ENCODE results near the gene SACS.
A peak's percentile ranks its signal among the peaks of the same experiment; 100 is the strongest.

Gene SACS

GRCh38 chr13:23462815-23463559, 29.5 kb upstream of the SACS start:
- H3K36me3 Mint-ChIP-seq = no peaks in the 10 kb centered on the region
- no peak overlapping the region for H3K27ac Mint-ChIP-seq
- no peak overlapping the region for H3K4me3 Mint-ChIP-seq
- no peaks in the 10 kb centered on the region for H3K9me3 Mint-ChIP-seq
- no peak for ATAC-seq
- H3K27me3 Mint-ChIP-seq = peaks cover 19% of the 10 kb centered on the region
- peaks cover 40% of the 10 kb centered on the region for H3K4me1 Mint-ChIP-seq

- ATAC-seq = no peak
- no peaks in the 10 kb centered on the region for H3K36me3 Mint-ChIP-seq
- no peak overlapping the region for H3K27ac Mint-ChIP-seq
- H3K4me1 Mint-ChIP-seq = peaks cover 33% of the 10 kb centered on the region
- H3K9me3 Mint-ChIP-seq = no peaks in the 10 kb centered on the region
- H3K27me3 Mint-ChIP-seq = peaks cover 10% of the 10 kb centered on the region
- H3K4me3 Mint-ChIP-seq = no peak overlapping the region
Measured at GRCh38 chr13:23461544-23461943, 28.0 kb upstream of the SACS start.

DNA sequence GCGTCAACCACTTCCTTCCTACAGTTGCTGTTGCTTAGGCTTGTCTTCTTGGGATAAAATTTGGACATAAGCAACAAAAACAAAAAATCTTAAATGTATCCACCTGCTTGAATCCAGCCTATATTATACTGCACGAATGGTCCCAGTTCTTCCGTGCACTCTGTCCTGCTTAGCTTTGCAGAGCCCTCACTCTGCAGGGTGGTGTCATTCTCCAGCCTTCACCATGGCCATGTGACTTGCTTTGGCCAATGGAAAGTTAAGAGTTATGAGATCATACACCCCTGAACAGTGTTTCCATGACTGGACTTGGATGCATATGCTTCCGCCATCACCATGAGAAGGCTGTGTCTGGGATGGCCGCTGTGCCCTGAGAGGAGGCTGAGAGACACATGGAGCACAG, 27.4 kb upstream of the SACS start:
- H3K4me3 Mint-ChIP-seq = no peak overlapping the region
- H3K4me1 Mint-ChIP-seq = peaks cover 29% of the 10 kb centered on the region
- no peaks in the 10 kb centered on the region for H3K9me3 Mint-ChIP-seq
- no peak for ATAC-seq
- H3K27me3 Mint-ChIP-seq = peaks cover 15% of the 10 kb centered on the region
- no peaks in the 10 kb centered on the region for H3K36me3 Mint-ChIP-seq
- H3K27ac Mint-ChIP-seq = no peak overlapping the region

DNA sequence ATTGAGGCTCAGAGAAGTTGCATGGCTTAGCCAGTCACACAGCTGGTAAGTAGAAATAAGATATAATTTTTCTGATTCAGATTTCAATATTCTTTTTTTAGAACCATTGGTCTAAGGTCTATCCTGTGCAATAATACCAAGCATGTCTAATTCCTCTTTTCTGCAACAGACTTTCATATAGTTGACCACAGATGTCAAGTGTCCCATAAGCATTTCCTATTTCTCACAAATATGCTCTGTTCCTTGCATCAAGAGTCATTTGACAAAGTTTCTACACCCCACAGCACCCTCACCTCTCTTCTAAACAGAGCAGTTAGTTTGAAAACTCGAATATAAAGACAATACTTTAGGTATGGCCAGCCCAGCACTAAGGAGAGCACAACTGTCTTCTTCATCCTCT, 26.8 kb upstream of the SACS start:
- H3K27me3 Mint-ChIP-seq = peaks cover 18% of the 10 kb centered on the region
- peak overlapping the region; percentile 50 for H3K27ac Mint-ChIP-seq
- H3K4me1 Mint-ChIP-seq = peaks cover 27% of the 10 kb centered on the region
- ATAC-seq = peak; percentile 91
- no peak overlapping the region for H3K4me3 Mint-ChIP-seq
- H3K36me3 Mint-ChIP-seq = no peaks in the 10 kb centered on the region
- no peaks in the 10 kb centered on the region for H3K9me3 Mint-ChIP-seq

GRCh38 chr13:23458989-23459388, 25.5 kb upstream of the SACS start:
- peaks cover 28% of the 10 kb centered on the region for H3K27me3 Mint-ChIP-seq
- H3K9me3 Mint-ChIP-seq = no peaks in the 10 kb centered on the region
- H3K36me3 Mint-ChIP-seq = no peaks in the 10 kb centered on the region
- no peak overlapping the region for H3K4me3 Mint-ChIP-seq
- H3K4me1 Mint-ChIP-seq = peaks cover 27% of the 10 kb centered on the region
- no peak for ATAC-seq
- no peak overlapping the region for H3K27ac Mint-ChIP-seq

- Mint-ChIP-seq H3K27ac (no peak overlapping the region), H3K4me3 (no peak overlapping the region), H3K36me3 (no peaks in the 10 kb centered on the region), H3K27me3 (peaks cover 33% of the 10 kb centered on the region), H3K4me1 (peaks cover 20% of the 10 kb centered on the region), H3K9me3 (no peaks in the 10 kb centered on the region)
- ATAC-seq = no peak
Measured at GRCh38 chr13:23456437-23457210, 23.1 kb upstream of the SACS start.

DNA sequence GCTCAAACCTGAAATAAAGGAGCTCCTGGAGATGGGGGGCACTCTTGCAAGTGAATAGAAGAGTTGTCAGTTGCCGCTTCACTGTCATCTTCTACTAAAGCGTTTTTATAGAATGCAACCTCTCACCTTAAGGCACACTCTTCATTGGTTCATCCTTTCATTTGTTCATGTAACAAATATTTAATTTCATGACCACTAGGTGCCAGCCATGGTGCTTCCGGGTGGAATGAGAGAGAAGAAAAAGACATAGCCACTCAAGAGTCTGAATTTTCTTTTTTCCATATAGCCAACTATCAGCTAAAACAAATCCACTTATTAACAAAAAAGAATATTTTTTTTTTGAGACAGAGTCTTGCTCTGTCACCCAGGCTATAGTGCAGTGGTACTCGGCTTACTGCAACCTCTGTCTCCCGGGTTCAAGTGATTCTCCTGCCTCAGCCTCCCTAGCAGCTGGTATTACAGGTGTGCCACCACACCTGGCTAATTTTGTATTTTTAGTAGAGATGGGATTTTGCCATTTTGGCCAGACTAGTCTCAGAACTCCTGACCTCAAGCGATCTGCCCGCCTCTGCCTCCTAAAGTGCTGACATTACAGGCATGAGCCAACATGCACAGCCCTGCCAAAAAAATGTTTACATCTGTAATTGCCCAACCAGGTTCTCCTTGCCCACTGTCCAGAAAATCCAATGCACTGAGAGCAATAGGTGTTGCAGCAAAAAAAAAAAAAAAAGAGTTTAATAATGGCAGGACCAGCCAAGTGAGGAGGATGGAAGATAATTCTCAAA, 22.1 kb upstream of the SACS start:
- Mint-ChIP-seq H3K27ac (no peak overlapping the region), H3K27me3 (peaks cover 42% of the 10 kb centered on the region), H3K9me3 (no peaks in the 10 kb centered on the region), H3K4me1 (peaks cover 14% of the 10 kb centered on the region), H3K4me3 (no peak overlapping the region), H3K36me3 (no peaks in the 10 kb centered on the region)
- no peak for ATAC-seq

GRCh38 chr13:23453132-23453531, 19.6 kb upstream of the SACS start:
- Mint-ChIP-seq H3K27me3 (peaks cover 42% of the 10 kb centered on the region), H3K4me3 (no peak overlapping the region), H3K27ac (no peak overlapping the region), H3K4me1 (no peaks in the 10 kb centered on the region), H3K36me3 (no peaks in the 10 kb centered on the region), H3K9me3 (no peaks in the 10 kb centered on the region)
- no peak for ATAC-seq

GRCh38 chr13:23450340-23451046, 17.0 kb upstream of the SACS start:
- no peak for ATAC-seq
- Mint-ChIP-seq H3K27ac (no peak overlapping the region), H3K9me3 (no peaks in the 10 kb centered on the region), H3K36me3 (no peaks in the 10 kb centered on the region), H3K4me3 (no peak overlapping the region), H3K4me1 (no peaks in the 10 kb centered on the region), H3K27me3 (peaks cover 34% of the 10 kb centered on the region)

- no peak overlapping the region for H3K27ac Mint-ChIP-seq
Measured at GRCh38 chr13:23449398-23450162, 16.1 kb upstream of the SACS start.

DNA sequence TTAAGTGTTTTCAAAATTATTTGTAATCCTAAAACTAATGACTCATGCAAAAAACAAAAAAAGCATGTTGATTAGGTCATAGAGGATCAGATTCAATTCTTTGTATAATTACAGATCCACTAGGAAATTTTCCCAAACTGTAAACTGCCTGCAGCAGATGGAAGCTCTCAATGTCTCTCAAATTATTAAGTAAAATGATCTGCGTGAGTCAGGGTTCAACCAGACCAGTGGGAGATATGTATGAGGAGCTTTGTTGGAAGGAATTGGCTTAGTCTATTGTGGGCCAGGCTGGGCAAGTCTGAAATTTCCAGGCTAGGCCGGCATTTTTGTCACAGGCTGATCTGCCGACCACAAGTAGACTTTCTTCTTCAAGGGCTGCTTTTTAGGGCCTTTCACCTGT, 14.4 kb upstream of the SACS start:
- Mint-ChIP-seq H3K36me3 (no peaks in the 10 kb centered on the region), H3K4me1 (no peaks in the 10 kb centered on the region), H3K27ac (no peak overlapping the region), H3K9me3 (no peaks in the 10 kb centered on the region), H3K27me3 (peaks cover 15% of the 10 kb centered on the region), H3K4me3 (no peak overlapping the region)
- no peak for ATAC-seq

More at GRCh38 chr13:23449398-23450162, 16.1 kb upstream of the SACS start:
- no peaks in the 10 kb centered on the region for H3K9me3 Mint-ChIP-seq
- ATAC-seq = no peak
- no peak overlapping the region for H3K4me3 Mint-ChIP-seq
- H3K36me3 Mint-ChIP-seq = no peaks in the 10 kb centered on the region
- H3K4me1 Mint-ChIP-seq = no peaks in the 10 kb centered on the region
- peaks cover 30% of the 10 kb centered on the region for H3K27me3 Mint-ChIP-seq

DNA sequence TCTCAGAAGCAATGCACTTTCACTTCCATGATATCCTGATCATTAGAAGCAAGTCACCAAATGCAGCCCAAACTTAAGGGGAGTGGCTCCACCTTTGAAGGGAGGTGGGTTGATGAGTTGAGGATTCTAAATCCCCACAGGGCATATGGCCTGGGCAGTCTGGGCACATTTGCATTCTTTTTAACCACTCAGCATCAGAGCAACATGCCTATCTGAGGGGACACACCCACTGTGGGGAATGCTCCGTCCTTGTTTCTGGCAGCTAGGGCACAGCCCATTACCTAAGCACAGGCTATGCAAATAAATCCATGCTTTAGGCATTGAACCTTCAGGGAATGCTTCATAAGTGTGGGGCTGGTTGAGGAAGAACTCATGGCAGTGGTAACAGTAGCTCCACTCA, 12.3 kb upstream of the SACS start:
- no peak overlapping the region for H3K27ac Mint-ChIP-seq
- H3K9me3 Mint-ChIP-seq = no peaks in the 10 kb centered on the region
- H3K27me3 Mint-ChIP-seq = peaks cover 1% of the 10 kb centered on the region
- no peak overlapping the region for H3K4me3 Mint-ChIP-seq
- no peak for ATAC-seq
- H3K4me1 Mint-ChIP-seq = no peaks in the 10 kb centered on the region
- no peaks in the 10 kb centered on the region for H3K36me3 Mint-ChIP-seq

DNA sequence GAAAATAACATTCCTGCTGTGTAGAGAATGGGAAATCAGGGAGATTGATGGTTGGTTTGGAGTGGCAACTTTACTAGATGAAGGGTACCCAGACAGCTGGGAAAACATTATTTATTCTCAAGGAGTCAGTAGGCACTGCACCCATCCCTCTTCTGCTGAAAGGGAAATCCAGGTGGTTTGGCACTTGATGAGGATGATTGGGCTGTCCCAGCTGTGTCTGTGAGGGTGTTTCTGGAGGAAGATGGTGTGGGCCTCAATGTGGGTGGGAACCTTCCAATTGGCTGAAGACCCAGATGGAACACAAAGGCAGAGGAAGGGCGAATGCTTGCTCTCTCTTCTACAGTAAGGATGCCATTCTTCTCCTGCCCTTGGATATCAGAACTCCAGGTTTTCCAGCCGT, 10.4 kb upstream of the SACS start:
- H3K4me1 Mint-ChIP-seq = no peaks in the 10 kb centered on the region
- no peaks in the 10 kb centered on the region for H3K9me3 Mint-ChIP-seq
- H3K27me3 Mint-ChIP-seq = no peaks in the 10 kb centered on the region
- H3K27ac Mint-ChIP-seq = no peak overlapping the region
- no peak for ATAC-seq
- no peaks in the 10 kb centered on the region for H3K36me3 Mint-ChIP-seq
- H3K4me3 Mint-ChIP-seq = no peak overlapping the region

DNA sequence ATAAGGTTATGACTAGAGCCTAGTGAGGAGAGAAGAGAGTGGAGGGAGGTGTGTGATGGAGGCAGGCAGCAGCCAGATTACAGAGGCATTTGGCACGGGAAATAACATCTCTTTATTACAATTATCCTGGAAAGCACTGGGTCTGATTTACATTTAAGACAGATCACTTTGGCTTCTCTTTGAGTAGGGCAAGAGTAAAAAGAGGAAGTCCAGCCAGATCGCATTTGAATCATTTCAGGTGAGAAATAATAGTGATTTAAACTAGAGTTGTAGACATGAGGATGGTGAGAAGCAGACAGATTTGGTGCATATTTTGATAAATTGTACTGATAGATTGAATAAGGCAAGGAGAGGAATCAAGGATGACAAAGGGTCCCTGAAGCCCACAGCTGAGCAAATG, 9.6 kb upstream of the SACS start:
- Mint-ChIP-seq H3K4me3 (no peak overlapping the region), H3K27ac (no peak overlapping the region), H3K4me1 (no peaks in the 10 kb centered on the region), H3K36me3 (no peaks in the 10 kb centered on the region), H3K27me3 (no peaks in the 10 kb centered on the region), H3K9me3 (no peaks in the 10 kb centered on the region)
- no peak for ATAC-seq

Data from stimulated activated memory B cell treated with anti-CD40 and anti-IgM and Interleukin-4, amounts not matched to agents 10 μg/mL and 1 μg/mL and 100 μg/mL, for 72 hours (primary cell).